A549 treated with CpdA at 1 μM for 4 hours (cell line): ENCODE data around the gene LMO3. TPM values are rescaled to one million over a fixed set of nuclear protein-coding genes. Genes with fewer than 3 reads are reported as not detected.

Experiments
- total RNA-seq: library from RNA; stranded (reverse); fragments of 200-300 nt; extraction: Qiagen RNA extraction; gene quantifications from 5 replicates; pipeline ENCODE4 v1.2.3, GENCODE V29; 2022; ENCODE audit warnings: low read depth

LMO3 gene
- not detected in 5 replicates for total RNA-seq

GRCh38 chr12:16606117-16606200 lies at the start of gene LMO3:
Gene LMO3, minus strand, starts transcription at chr12:16606162. Its CDS starts 5,302 bp downstream, at chr12:16600860.

